Airway epithelial cell (primary cell): ENCODE measurements around the gene SSB. TPM values are rescaled to one million over a fixed set of nuclear protein-coding genes. Genes with fewer than 3 reads are reported as not detected.

Source experiments
- total RNA-seq: library from RNA; depleted of rRNA; stranded (reverse); fragments of >200 nt; gene quantifications from 2 replicates; pipeline ENCODE4 v1.2.3, GENCODE V29; 2015

Gene SSB
- total RNA-seq, result 85.1 and 85.3 TPM in 2 replicates

DNA sequence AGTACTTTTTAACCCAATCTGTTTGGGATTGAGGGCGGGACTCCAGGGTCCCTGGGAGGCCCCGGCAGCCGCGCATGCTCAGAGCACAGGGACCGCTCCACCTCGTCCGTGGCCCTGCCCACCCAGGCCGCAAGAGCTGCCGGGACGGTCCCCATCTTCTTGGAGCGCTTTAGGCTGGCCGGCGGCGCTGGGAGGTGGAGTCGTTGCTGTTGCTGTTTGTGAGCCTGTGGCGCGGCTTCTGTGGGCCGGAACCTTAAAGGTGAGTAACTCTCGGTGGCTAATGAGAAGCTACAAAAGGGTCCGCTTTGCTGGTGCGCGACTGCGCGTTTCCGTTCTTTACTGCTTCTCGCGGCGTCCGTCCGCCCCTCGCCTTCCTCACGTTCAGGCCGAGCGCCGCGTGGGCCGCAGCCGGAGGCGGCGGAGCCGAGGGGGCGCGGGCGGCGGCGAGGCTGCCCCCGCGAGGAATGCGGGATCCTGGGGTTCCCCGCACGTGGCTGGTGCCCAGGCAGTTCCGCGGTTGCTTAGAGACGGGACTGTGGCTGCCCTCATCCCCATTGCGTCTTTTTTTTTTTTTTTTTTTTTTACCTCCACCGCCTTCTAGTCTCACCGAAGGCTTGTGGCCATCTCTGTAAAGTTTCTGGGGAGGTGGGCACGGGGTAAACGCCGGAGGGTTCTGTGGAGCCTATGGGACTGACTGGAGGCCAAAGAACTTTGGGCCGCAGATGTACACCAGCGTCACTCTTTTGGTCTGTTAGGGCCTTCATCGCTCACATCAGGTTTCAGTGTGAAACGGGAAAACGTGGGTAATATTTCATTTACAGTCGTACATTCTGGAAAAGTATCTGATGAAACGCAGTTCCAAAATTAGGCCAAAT, at the start of gene SSB:
TSS of gene SSB (plus strand) at position 154 of the 875 bp plus-strand sequence. CDS start 2,090 bp downstream, outside the sequence.

DNA sequence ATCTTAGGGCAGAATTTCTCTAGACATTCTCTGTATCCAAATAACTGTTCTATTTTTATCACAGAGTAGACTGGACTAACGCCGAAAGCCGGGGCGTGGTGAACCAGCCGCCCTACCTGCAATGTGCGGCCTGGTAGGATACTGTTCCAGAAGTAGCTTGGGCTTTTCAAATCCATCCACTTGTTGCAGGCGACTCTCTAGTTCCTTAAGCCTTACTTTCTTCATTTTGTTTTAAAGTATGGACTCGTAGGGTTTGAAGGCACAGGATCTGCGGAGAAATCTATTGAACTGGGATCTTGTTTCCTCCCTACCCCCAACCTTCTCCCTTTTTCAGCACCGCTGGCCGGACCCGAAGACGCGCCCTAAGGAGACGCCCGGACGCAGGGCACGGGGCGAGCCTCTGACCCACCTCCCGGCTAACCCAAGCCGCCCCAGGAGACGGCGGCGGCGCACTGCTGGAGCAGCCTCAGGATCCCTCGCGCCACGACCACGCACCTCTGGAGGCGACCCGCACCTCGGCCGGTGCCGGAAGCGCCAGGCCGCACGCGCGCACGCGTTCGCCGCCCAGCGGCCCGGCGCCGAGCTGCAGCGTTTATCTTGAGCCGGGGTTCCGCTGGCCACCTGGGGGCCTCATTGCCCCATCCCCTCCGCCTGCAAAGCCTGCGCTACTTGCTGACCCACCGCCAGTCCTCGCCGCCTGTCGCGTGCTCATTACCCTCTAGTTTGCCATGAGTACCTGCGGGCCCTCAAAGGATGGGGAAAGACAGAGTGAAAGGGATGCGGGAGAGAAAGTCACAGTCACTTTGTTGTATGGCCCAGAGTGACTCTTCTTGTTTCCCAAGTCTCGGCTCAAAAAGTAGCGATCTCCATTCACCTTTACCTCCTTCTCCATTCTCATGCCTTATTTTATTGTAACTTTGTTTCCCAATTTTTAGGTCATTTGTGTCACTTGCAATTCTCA, 26.0 kb downstream of the SSB start, which contains the start of gene METTL5:
TSS of gene METTL5 (minus strand) at position 533 of the 961 bp plus-strand sequence. CDS start at position 225, 308 bp downstream.

DNA sequence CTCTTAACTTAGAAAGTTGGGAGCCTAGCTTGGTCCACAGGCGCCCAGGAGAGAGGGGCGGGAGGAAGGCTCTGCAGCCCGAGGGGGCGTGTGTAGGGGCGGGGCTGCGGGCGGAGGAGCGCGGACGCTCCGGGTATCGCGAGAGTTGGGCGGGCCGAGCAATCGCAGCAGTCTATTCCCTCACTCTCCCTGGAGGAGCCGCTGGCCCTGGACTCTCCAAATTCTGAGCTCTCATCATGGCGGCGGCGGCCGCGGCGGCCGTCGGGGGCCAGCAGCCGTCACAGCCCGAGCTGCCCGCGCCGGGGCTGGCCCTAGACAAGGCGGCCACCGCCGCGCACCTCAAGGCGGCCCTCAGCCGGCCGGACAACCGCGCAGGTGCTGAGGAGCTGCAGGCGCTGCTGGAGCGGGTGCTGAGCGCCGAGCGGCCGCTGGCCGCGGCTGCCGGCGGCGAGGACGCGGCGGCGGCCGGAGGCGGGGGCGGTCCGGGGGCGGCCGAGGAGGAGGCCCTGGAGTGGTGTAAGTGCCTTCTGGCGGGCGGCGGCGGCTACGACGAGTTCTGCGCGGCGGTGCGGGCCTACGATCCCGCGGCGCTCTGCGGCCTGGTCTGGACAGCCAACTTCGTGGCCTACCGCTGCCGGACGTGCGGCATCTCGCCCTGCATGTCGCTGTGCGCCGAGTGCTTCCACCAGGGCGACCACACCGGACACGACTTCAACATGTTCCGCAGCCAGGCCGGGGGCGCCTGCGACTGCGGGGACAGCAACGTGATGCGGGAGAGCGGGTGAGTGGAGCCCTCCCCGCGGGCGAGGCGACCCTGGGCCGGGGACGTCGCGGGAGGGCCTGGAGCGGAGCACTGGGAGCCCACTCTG, 28.8 kb downstream of the SSB start, which contains the start of gene UBR3:
TSS of gene UBR3 (plus strand) at position 183 of the 869 bp plus-strand sequence. CDS start at position 237, 54 bp downstream.

Other genes starting within 250 kb of the SSB start
- 18.6 and 20.3 TPM in 2 replicates for gene FASTKD1, start 225.0 kb upstream of the SSB start, total RNA-seq
- gene PPIG, start 214.5 kb upstream of the SSB start, total RNA-seq, result 14.1 and 20.7 TPM in 2 replicates
- gene CFAP210, start 104.5 kb upstream of the SSB start, total RNA-seq, result 0.35 TPM in 1 of 2 replicates, not detected in the other
- 1.9 and 2.0 TPM in 2 replicates for gene PHOSPHO2, start 104.4 kb upstream of the SSB start, total RNA-seq
- gene KLHL23, start 65.0 kb upstream of the SSB start, total RNA-seq, result 9.1 and 10.8 TPM in 2 replicates
- 78.2 and 93.7 TPM in 2 replicates for gene METTL5, start 26.0 kb downstream of the SSB start, total RNA-seq
- 11.9 and 18.5 TPM in 2 replicates for gene UBR3, start 28.6 kb downstream of the SSB start, total RNA-seq